HepG2 (cell line): ENCODE results near the gene SNX6. TPM values are rescaled to one million over a fixed set of nuclear protein-coding genes. Genes with fewer than 3 reads are reported as not detected.

Source experiments
- ATAC-seq: fragments of 200-7000 bp; cut with Tn5 transposase; 3 replicates; pipeline ENCODE4 v1.9.1; 2020; ENCODE audit warnings: mild to moderate bottlenecking, moderate library complexity
- BruUV-seq: library from RNA; stranded (reverse); fragments of 400-500 nt; replicated peaks from 2 replicates; lab custom pipeline; 2021; lab: Mats Ljungman, UMichigan
- CTCF ChIA-PET: fragments of 300-600 bp; formaldehyde crosslinking; extraction: SDS; loops from one replicate; lab custom pipeline; 2021; ENCODE audit warnings: low total read pairs, inconsistent platforms, low intra/inter-chr PET ratio; lab: Yijun Ruan, JAX
- POLR2A ChIA-PET: fragments of 350-600 bp; sonication (Branson Sonifier 250); formaldehyde crosslinking; loops from one replicate; lab custom pipeline; 2020; ENCODE audit warnings: antibody characterized with exemption, inconsistent platforms; lab: Yijun Ruan, JAX
- DNase-seq: peaks from one replicate; pipeline ENCODE4 v3.0.0-alpha.2; 2015; ENCODE audit warnings: low spot score
- FAIRE-seq: peaks from 3 replicates; lab custom pipeline; 2011; peaks lifted over from hg19 to GRCh38; lab: Jason Lieb, UNC
- H2AFZ ChIP-seq: one replicate; pipeline ENCODE4 v1.6.1; 2011; ENCODE audit warnings: low read length, inconsistent platforms
- H3K27ac ChIP-seq: fragments of 300-600 bp; 3 replicates; pipeline ENCODE4 v1.8.0; 2011; ENCODE audit warnings: mixed run types, mild to moderate bottlenecking, mixed read lengths, low read length, inconsistent platforms; ENCODE audit not compliant: insufficient read depth; ENCODE audit errors: extremely low read length
- H3K27me3 ChIP-seq, 2 experiments: fragments of 200-600 bp in 1 of 2; 2 replicates in 1 of 2; 3 replicates in 1 of 2; pipeline versions ENCODE4 v1.6.0 to v1.8.0; 2011; ENCODE audit warnings: low read length in 2 of 2, mild to moderate bottlenecking in 2 of 2, moderate library complexity in 2 of 2, inconsistent platforms in 1 of 2; ENCODE audit not compliant: insufficient read depth in 2 of 2, control insufficient read depth in 1 of 2
- H3K36me3 ChIP-seq, 2 experiments: fragments of 200-600 bp in 1 of 2; replicated peaks in 1 of 2; 2 replicates in 1 of 2; 3 replicates in 1 of 2; pipeline versions ENCODE4 v1.5.1 to v1.8.0; 2011; ENCODE audit warnings: low read length in 2 of 2, inconsistent platforms in 1 of 2; ENCODE audit not compliant: insufficient read depth in 2 of 2, control insufficient read depth in 1 of 2
- H3K4me1 ChIP-seq: 2 replicates; pipeline ENCODE4 v1.5.1; 2012; ENCODE audit warnings: low read length, inconsistent platforms; ENCODE audit not compliant: insufficient read depth
- H3K4me2 ChIP-seq: 2 replicates; pipeline ENCODE4 v1.6.0; 2011; ENCODE audit warnings: low read depth, low read length, inconsistent platforms
- H3K4me3 ChIP-seq, 3 experiments: fragments of 200-600 bp in 1 of 3; sonication (generic), shearing (Covaris generic) in 1 of 3; replicated peaks in 1 of 3; 2 replicates each; pipeline ENCODE4 v1.5.1; 2011 to 2016; ENCODE audit warnings: low read length in 3 of 3, inconsistent platforms in 2 of 3, low read depth in 2 of 3, mild to moderate bottlenecking in 2 of 3, control low read depth in 1 of 3, mixed read lengths in 1 of 3; ENCODE audit not compliant: insufficient read depth in 1 of 3
- H3K79me2 ChIP-seq: one replicate; pipeline ENCODE4 v1.6.1; 2011; ENCODE audit warnings: low read length, inconsistent platforms; ENCODE audit not compliant: insufficient read depth
- H3K9ac ChIP-seq: 2 replicates; pipeline ENCODE4 v1.6.0; 2011; ENCODE audit warnings: mild to moderate bottlenecking, low read depth, low read length, inconsistent platforms; ENCODE audit not compliant: insufficient read depth
- H3K9me3 ChIP-seq: 2 replicates; pipeline ENCODE4 v1.5.1; 2012; ENCODE audit warnings: mild to moderate bottlenecking, low read length
- H4K20me1 ChIP-seq: 2 replicates; pipeline ENCODE4 v1.6.0; 2011; ENCODE audit warnings: inconsistent platforms, mild to moderate bottlenecking, low read length, moderate library complexity; ENCODE audit not compliant: insufficient read depth
- CAMTA2 ChIP-seq: sonication (generic); formaldehyde crosslinking; IDR thresholded peaks from 2 replicates; pipeline ENCODE4 v1.4.0; 2020; ENCODE audit warnings: mild to moderate bottlenecking, missing genetic modification reagents, borderline replicate concordance
- ETS1 ChIP-seq: sonication (generic); formaldehyde crosslinking; IDR thresholded peaks from 2 replicates; pipeline ENCODE4 v1.4.0; 2020; ENCODE audit warnings: missing genetic modification reagents
- KDM6A ChIP-seq: IDR thresholded peaks from 2 replicates; pipeline ENCODE4 v1.6.1; 2016; ENCODE audit warnings: low read depth
- MAFK ChIP-seq, 2 experiments: IDR thresholded peaks in 1 of 2; conservative IDR thresholded peaks in 1 of 2; 2 replicates each; pipeline ENCODE4 v1.6.1; 2011; ENCODE audit warnings: improper control_type of control experiment in 2 of 2, low read length in 2 of 2
- POGK ChIP-seq: sonication (generic); formaldehyde crosslinking; conservative IDR thresholded peaks from 2 replicates; pipeline ENCODE4 v1.8.0; 2022; ENCODE audit warnings: mild to moderate bottlenecking, moderate library complexity, missing genetic modification reagents
- RAD51 ChIP-seq: fragments of 450-650 bp; IDR thresholded peaks from 2 replicates; pipeline ENCODE4 v1.6.1; 2016; ENCODE audit warnings: borderline replicate concordance
- RELA ChIP-seq: sonication (generic); formaldehyde crosslinking; IDR thresholded peaks from 2 replicates; pipeline ENCODE4 v1.4.0; 2020; ENCODE audit warnings: missing genetic modification reagents
- SNRNP70 ChIP-seq: fragments of 200-400 bp; formaldehyde crosslinking; IDR thresholded peaks from 2 replicates; pipeline ENCODE4 v1.6.1; 2017; ENCODE audit warnings: mild to moderate bottlenecking, low read depth, low read length, moderate library complexity
- SRSF4 ChIP-seq: fragments of 200-400 bp; formaldehyde crosslinking; IDR thresholded peaks from one replicate; pipeline ENCODE4 v1.6.1; 2018; ENCODE audit warnings: mild to moderate bottlenecking, low read depth, low read length, moderate library complexity; ENCODE audit not compliant: poor library complexity, severe bottlenecking
- TFE3 ChIP-seq: IDR thresholded peaks from 2 replicates; pipeline ENCODE4 v1.6.1; 2016
- ZFP41 ChIP-seq: sonication (generic); formaldehyde crosslinking; IDR thresholded peaks from 2 replicates; pipeline ENCODE4 v1.4.0; 2020; ENCODE audit warnings: mild to moderate bottlenecking, missing genetic modification reagents, borderline replicate concordance
- ZNF18 ChIP-seq: sonication (generic); formaldehyde crosslinking; IDR thresholded peaks from 2 replicates; pipeline ENCODE4 v1.8.0; 2022; ENCODE audit warnings: mild to moderate bottlenecking, missing genetic modification reagents; ENCODE audit not compliant: insufficient replicate concordance
- ZNF207 ChIP-seq: fragments of 450-650 bp; IDR thresholded peaks from 2 replicates; pipeline ENCODE4 v1.6.1; 2016; ENCODE audit warnings: antibody characterized with exemption, borderline replicate concordance
- WGBS: methylation state at CpG from one replicate; pipeline ENCODE4 v1.1.6; 2017; ENCODE audit warnings: low lambda C conversion rate; 5-methylcytosine and 5-hydroxymethylcytosine counted together
- in situ Hi-C: cut with HindIII; loops from 2 replicates; pipeline ENCODE4 v1.10.0; 2017; ENCODE audit warnings: low pct_unique_long_range_greater_than_20kb; ENCODE audit not compliant: extremely low pct_ligation_motif_present
- intact Hi-C: fragments of 100-400 bp; cut with micrococcal nuclease; formaldehyde crosslinking; loops from one replicate; pipeline ENCODE4 v1.10.0; 2022; ENCODE audit not compliant: unreplicated experiment
- polyA plus RNA-seq, 8 experiments: library from polyadenylated mRNA; depleted of rRNA in 3 of 8; stranded (reverse) in 7 of 8; unstranded in 1 of 8; fragments of >200 nt; fragmentation: Illumina TruSeq in 4 of 8; extraction: Trizol in 4 of 8; gene quantifications; 2 replicates each; pipeline versions ENCODE4 v1.2.1 to v1.2.3, GENCODE V29; 2011 to 2016; ENCODE audit warnings: low read depth in 4 of 8, missing spikeins in 1 of 8, mixed read lengths in 1 of 8; ENCODE audit not compliant: insufficient read depth in 1 of 8
- total RNA-seq, 5 experiments: library from RNA; depleted of rRNA; stranded (reverse); fragments of >200 nt; fragmentation: Illumina TruSeq; extraction: Trizol; gene quantifications; 2 replicates each; pipeline ENCODE4 v1.2.3, GENCODE V29; 2016; ENCODE audit warnings: low read depth in 1 of 5

The SNX6 gene
- total and polyA plus RNA-seq, 2 of the 13 experiments (the other 11 are each of a cell fraction or from before 2014, with no cell fraction given): 92.3 to 169 TPM

- intact Hi-C loops: loop anchor here (2.0 to 5.0 kb wide), 2 partner anchors 349 to 489 kb away; partner anchors contain the start of genes PRORP and SRP54
- Histone ChIP-seq H2AFZ (no peak overlapping the region), H3K4me1 (peaks cover 25% of the 10 kb centered on the region), H3K9me3 (no peaks in the 10 kb centered on the region), H3K36me3 (no peaks in the 10 kb centered on the region), H3K79me2 (peaks cover 11% of the 10 kb centered on the region), H3K27me3 (peaks cover 0 to 3% of the 10 kb centered on the region in 2 experiments; a peak in 1 of 5 replicates), H3K9ac (no peak overlapping the region), H3K4me2 (no peak overlapping the region), H3K4me3 (no peak overlapping the region), H3K27ac (no peak overlapping the region), H4K20me1 (no peaks in the 10 kb centered on the region)
- ChIA-PET CTCF (no interaction called here), POLR2A (no interaction called here)
- FAIRE-seq (no peak), ATAC-seq (no peak), DNase-seq (no peak)
- 23% methylated on average over 1 of the region's 1 CpG for WGBS
- in situ Hi-C loops: no loop called here
- BruUV-seq: no TSS peak
- no peak for TF ChIP-seq POGK (CRISPR knock-in tag)
- TF ChIP-seq CAMTA2 (CRISPR knock-in tag): no peak
- TF ChIP-seq TFE3 (CRISPR knock-in tag): no peak
- TF ChIP-seq ETS1: no peak
- TF ChIP-seq RELA (CRISPR knock-in tag): no peak
- no peak for TF ChIP-seq KDM6A (CRISPR knock-in tag)
- TF ChIP-seq SRSF4: no peak
- no peak for TF ChIP-seq ZNF18 (CRISPR knock-in tag)
- TF ChIP-seq SNRNP70: no peak
- TF ChIP-seq RAD51: no peak
- TF ChIP-seq ZNF207: no peak
- TF ChIP-seq ZFP41 (CRISPR knock-in tag): no peak
- no peak for TF ChIP-seq MAFK (conservative IDR thresholded peaks at IDR 0.05 in 1 of 2, IDR thresholded peaks at IDR 0.05 in 1 of 2; ENCODE audit: low read length in 2 of 2)
Observed at GRCh38 chr14:34633742-34634141, 3.8 kb upstream of the SNX6 start.
